ENCODE data around the gene NAV2.

NAV2 gene

GRCh38 chr11:19722702-19723101 lies 10.1 kb downstream of the NAV2 start:
- Histone ChIP-seq H3K4me3 (ENCODE audit: low read depth, low read length) (no peak overlapping the region), H3K9me3 (ENCODE audit: control insufficient read depth, insufficient read depth, low read depth, low read length) (no peaks in the 10 kb centered on the region), H3K27me3 (ENCODE audit: control insufficient read depth, insufficient read depth, low read length) (no peaks in the 10 kb centered on the region), H3K9ac (ENCODE audit: low read length) (no peak overlapping the region), H3K36me3 (ENCODE audit: control insufficient read depth, insufficient read depth, low read length) (no peaks in the 10 kb centered on the region), H3K4me1 (ENCODE audit: control insufficient read depth, insufficient read depth, low read length) (no peaks in the 10 kb centered on the region; the same call in 1 of the 2 replicates), H3K27ac (ENCODE audit: low read depth, low read length) (no peak overlapping the region)

GRCh38 chr11:19723572-19724342 lies 11.1 kb downstream of the NAV2 start:
- no peak overlapping the region for H3K27ac ChIP-seq (ENCODE audit: low read depth, low read length)
- H3K4me1 ChIP-seq (ENCODE audit: control insufficient read depth, insufficient read depth, low read length) = no peaks in the 10 kb centered on the region; the same call in 1 of the 2 replicates
- no peak overlapping the region for H3K9ac ChIP-seq (ENCODE audit: low read length)
- H3K9me3 ChIP-seq (ENCODE audit: control insufficient read depth, insufficient read depth, low read depth, low read length) = no peaks in the 10 kb centered on the region
- H3K36me3 ChIP-seq (ENCODE audit: control insufficient read depth, insufficient read depth, low read length) = no peaks in the 10 kb centered on the region
- H3K27me3 ChIP-seq (ENCODE audit: control insufficient read depth, insufficient read depth, low read length) = no peaks in the 10 kb centered on the region
- H3K4me3 ChIP-seq (ENCODE audit: low read depth, low read length) = no peak overlapping the region

GRCh38 chr11:19724765-19725164 lies 12.1 kb downstream of the NAV2 start:
- no peaks in the 10 kb centered on the region; the same call in 1 of the 2 replicates for H3K4me1 ChIP-seq (ENCODE audit: control insufficient read depth, insufficient read depth, low read length)
- no peaks in the 10 kb centered on the region for H3K9me3 ChIP-seq (ENCODE audit: control insufficient read depth, insufficient read depth, low read depth, low read length)
- H3K4me3 ChIP-seq (ENCODE audit: low read depth, low read length) = no peak overlapping the region

GRCh38 chr11:19725379-19726079 lies 12.9 kb downstream of the NAV2 start:
- H3K27ac ChIP-seq (ENCODE audit: low read depth, low read length) = no peak overlapping the region
- no peaks in the 10 kb centered on the region; the same call in 1 of the 2 replicates for H3K4me1 ChIP-seq (ENCODE audit: control insufficient read depth, insufficient read depth, low read length)
- H3K9me3 ChIP-seq (ENCODE audit: control insufficient read depth, insufficient read depth, low read depth, low read length) = no peaks in the 10 kb centered on the region
- no peak overlapping the region for H3K9ac ChIP-seq (ENCODE audit: low read length)
- H3K27me3 ChIP-seq (ENCODE audit: control insufficient read depth, insufficient read depth, low read length) = no peaks in the 10 kb centered on the region
- no peak overlapping the region for H3K4me3 ChIP-seq (ENCODE audit: low read depth, low read length)
- no peaks in the 10 kb centered on the region for H3K36me3 ChIP-seq (ENCODE audit: control insufficient read depth, insufficient read depth, low read length)

More at GRCh38 chr11:19724765-19725164, 12.1 kb downstream of the NAV2 start:
- Histone ChIP-seq H3K36me3 (ENCODE audit: control insufficient read depth, insufficient read depth, low read length) (no peaks in the 10 kb centered on the region), H3K27ac (ENCODE audit: low read depth, low read length) (no peak overlapping the region), H3K27me3 (ENCODE audit: control insufficient read depth, insufficient read depth, low read length) (no peaks in the 10 kb centered on the region), H3K9ac (ENCODE audit: low read length) (no peak overlapping the region)

GRCh38 chr11:19727246-19727645 lies 14.6 kb downstream of the NAV2 start:
- H3K9me3 ChIP-seq (ENCODE audit: control insufficient read depth, insufficient read depth, low read depth, low read length) = no peaks in the 10 kb centered on the region
- no peaks in the 10 kb centered on the region for H3K27me3 ChIP-seq (ENCODE audit: control insufficient read depth, insufficient read depth, low read length)
- H3K36me3 ChIP-seq (ENCODE audit: control insufficient read depth, insufficient read depth, low read length) = no peaks in the 10 kb centered on the region
- no peaks in the 10 kb centered on the region; the same call in 1 of the 2 replicates for H3K4me1 ChIP-seq (ENCODE audit: control insufficient read depth, insufficient read depth, low read length)
- no peak overlapping the region for H3K9ac ChIP-seq (ENCODE audit: low read length)
- no peak overlapping the region for H3K4me3 ChIP-seq (ENCODE audit: low read depth, low read length)
- H3K27ac ChIP-seq (ENCODE audit: low read depth, low read length) = no peak overlapping the region

GRCh38 chr11:19728436-19728835 lies 15.8 kb downstream of the NAV2 start:
- no peaks in the 10 kb centered on the region for H3K27me3 ChIP-seq (ENCODE audit: control insufficient read depth, insufficient read depth, low read length)
- H3K9ac ChIP-seq (ENCODE audit: low read length) = no peak overlapping the region
- no peak overlapping the region for H3K4me3 ChIP-seq (ENCODE audit: low read depth, low read length)
- H3K9me3 ChIP-seq (ENCODE audit: control insufficient read depth, insufficient read depth, low read depth, low read length) = no peaks in the 10 kb centered on the region
- H3K27ac ChIP-seq (ENCODE audit: low read depth, low read length) = no peak overlapping the region
- no peaks in the 10 kb centered on the region for H3K36me3 ChIP-seq (ENCODE audit: control insufficient read depth, insufficient read depth, low read length)
- no peaks in the 10 kb centered on the region; the same call in 1 of the 2 replicates for H3K4me1 ChIP-seq (ENCODE audit: control insufficient read depth, insufficient read depth, low read length)

DNA sequence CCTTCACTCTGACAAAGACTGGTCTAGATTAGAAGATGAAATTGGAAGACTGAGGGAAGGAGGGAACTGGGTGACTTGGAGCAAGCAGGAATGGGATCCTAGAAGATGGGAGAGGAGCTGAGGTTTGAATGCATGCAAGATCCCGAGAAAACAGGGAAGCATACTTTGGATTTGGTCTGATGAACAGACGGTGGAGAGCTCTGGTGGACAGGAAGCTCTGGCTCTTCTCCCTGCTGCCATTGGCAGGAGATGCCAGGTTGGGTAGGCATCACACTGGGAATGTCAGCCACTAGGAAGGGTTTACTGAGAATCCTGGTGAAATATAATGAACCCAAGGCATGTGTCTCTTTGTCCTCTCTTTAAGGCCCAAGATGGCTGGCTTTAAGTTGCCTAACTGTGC lies 16.5 kb downstream of the NAV2 start:
- Histone ChIP-seq H3K27me3 (ENCODE audit: control insufficient read depth, insufficient read depth, low read length) (no peaks in the 10 kb centered on the region), H3K36me3 (ENCODE audit: control insufficient read depth, insufficient read depth, low read length) (no peaks in the 10 kb centered on the region)

GRCh38 chr11:19730373-19730772 lies 17.7 kb downstream of the NAV2 start:
- no peak overlapping the region for H3K9ac ChIP-seq (ENCODE audit: low read length)
- no peak overlapping the region for H3K4me3 ChIP-seq (ENCODE audit: low read depth, low read length)
- H3K27ac ChIP-seq (ENCODE audit: low read depth, low read length) = no peak overlapping the region
- H3K27me3 ChIP-seq (ENCODE audit: control insufficient read depth, insufficient read depth, low read length) = no peaks in the 10 kb centered on the region
- no peaks in the 10 kb centered on the region for H3K4me1 ChIP-seq (ENCODE audit: control insufficient read depth, insufficient read depth, low read length)
- no peaks in the 10 kb centered on the region for H3K36me3 ChIP-seq (ENCODE audit: control insufficient read depth, insufficient read depth, low read length)
- no peaks in the 10 kb centered on the region for H3K9me3 ChIP-seq (ENCODE audit: control insufficient read depth, insufficient read depth, low read depth, low read length)

More for the DNA sequence above, 16.5 kb downstream of the NAV2 start:
- no peaks in the 10 kb centered on the region for H3K4me1 ChIP-seq (ENCODE audit: control insufficient read depth, insufficient read depth, low read length)
- H3K4me3 ChIP-seq (ENCODE audit: low read depth, low read length) = no peak overlapping the region
- no peaks in the 10 kb centered on the region for H3K9me3 ChIP-seq (ENCODE audit: control insufficient read depth, insufficient read depth, low read depth, low read length)
- H3K9ac ChIP-seq (ENCODE audit: low read length) = no peak overlapping the region
- no peak overlapping the region for H3K27ac ChIP-seq (ENCODE audit: low read depth, low read length)

DNA sequence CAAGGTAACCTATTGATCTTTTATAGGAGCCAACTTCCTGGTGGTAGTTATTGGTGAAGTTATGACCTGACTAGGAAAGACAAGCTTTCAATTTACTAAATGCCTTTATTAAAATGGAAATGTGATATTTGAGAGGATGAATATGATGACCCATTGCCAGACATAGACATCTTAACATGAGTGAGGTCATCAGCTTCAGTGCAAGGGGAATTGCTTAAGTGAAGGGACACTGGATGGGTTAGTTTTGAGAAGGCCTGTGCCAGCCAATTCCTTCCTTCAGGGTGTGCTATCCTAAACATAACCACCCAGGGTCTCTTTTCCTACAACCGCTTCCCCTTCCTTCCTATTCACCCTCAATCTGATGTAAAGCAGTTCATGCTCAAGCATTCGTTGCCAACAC lies 21.5 kb downstream of the NAV2 start:
- no peak overlapping the region for H3K9ac ChIP-seq (ENCODE audit: low read length)
- H3K4me3 ChIP-seq (ENCODE audit: low read depth, low read length) = no peak overlapping the region
- no peaks in the 10 kb centered on the region for H3K9me3 ChIP-seq (ENCODE audit: control insufficient read depth, insufficient read depth, low read depth, low read length)
- H3K36me3 ChIP-seq (ENCODE audit: control insufficient read depth, insufficient read depth, low read length) = no peaks in the 10 kb centered on the region
- H3K4me1 ChIP-seq (ENCODE audit: control insufficient read depth, insufficient read depth, low read length) = peaks cover 5% of the 10 kb centered on the region; the same call in 1 of the 2 replicates
- no peak overlapping the region for H3K27ac ChIP-seq (ENCODE audit: low read depth, low read length)
- no peaks in the 10 kb centered on the region for H3K27me3 ChIP-seq (ENCODE audit: control insufficient read depth, insufficient read depth, low read length)

DNA sequence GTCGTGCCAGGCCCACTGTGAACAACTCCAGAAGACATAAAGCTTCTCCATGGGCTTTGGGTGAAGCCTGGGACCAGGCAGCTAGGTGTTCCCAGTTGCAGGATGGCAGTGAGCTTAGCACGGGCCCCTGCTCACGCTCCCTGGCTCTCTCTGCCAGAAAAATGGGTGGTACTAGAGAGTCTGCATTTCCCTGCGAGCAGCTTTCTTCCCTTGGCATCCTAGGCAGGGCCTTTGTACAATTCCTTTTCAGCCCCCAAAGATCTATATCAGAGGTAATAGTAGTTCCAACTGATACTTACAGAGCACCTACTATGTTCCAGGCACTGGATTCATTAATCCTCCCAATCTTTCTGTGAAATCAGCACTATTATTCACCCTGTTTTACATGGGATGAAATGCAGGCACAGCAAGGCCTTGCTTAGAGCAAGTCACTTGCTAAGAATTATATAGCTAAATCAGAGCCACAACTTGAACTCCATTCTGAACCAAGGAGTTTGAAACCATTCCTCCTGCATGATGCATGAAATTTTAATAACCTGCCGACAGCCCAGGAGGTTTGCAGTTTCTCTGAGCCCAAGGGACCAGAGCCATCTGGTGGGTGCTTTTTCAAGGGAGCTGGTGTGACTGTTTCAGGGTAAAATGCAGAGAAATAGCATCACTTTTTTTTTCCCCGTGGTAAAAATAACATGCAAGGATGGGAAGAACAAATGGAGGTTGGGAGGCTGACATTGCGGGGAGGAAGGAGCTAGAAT lies 22.7 kb downstream of the NAV2 start:
- Histone ChIP-seq H3K27ac (ENCODE audit: low read depth, low read length) (no peak overlapping the region), H3K4me1 (ENCODE audit: control insufficient read depth, insufficient read depth, low read length) (peaks cover 16% of the 10 kb centered on the region), H3K9ac (ENCODE audit: low read length) (no peak overlapping the region)

More for the DNA sequence above, 22.7 kb downstream of the NAV2 start:
- Histone ChIP-seq H3K9me3 (ENCODE audit: control insufficient read depth, insufficient read depth, low read depth, low read length) (no peaks in the 10 kb centered on the region), H3K27me3 (ENCODE audit: control insufficient read depth, insufficient read depth, low read length) (no peaks in the 10 kb centered on the region), H3K4me3 (ENCODE audit: low read depth, low read length) (no peak overlapping the region), H3K36me3 (ENCODE audit: control insufficient read depth, insufficient read depth, low read length) (no peaks in the 10 kb centered on the region)

Data from HUES6 (cell line).